Right hindlimb (tissue), 1 donor: ENCODE results near the gene PDPN.

Source experiments
- DNase-seq: peaks from one replicate; pipeline ENCODE4 v3.0.0-alpha.2; 2018

Gene PDPN

GRCh38 chr1:13619909-13620308 is 36.3 kb downstream of the PDPN start:
- no peak for DNase-seq

DNA sequence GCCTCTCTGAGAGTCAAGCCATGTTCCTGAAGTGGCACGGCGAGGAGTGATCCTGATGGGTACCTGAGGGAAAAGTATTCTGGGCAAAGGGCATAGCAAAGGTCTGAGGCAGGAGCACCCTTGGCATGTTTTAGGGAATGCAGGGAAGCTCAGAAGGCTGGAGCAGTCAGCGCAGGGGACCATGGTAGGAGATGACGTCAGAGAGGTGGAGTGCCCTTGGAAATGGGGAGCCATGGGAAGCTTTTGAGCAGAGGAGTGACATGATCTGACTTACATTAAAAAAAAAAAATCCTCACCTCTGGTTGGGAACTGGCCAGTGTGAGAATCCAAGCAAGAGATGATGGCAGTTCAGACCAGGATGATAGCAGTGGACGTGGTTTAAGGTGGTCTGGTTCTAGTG is 37.2 kb downstream of the PDPN start:
- DNase-seq = no peak

- no peak for DNase-seq
Observed at GRCh38 chr1:13622446-13622845, 38.8 kb downstream of the PDPN start.

- no peak for DNase-seq
Observed at GRCh38 chr1:13623021-13623637, 39.5 kb downstream of the PDPN start.

DNA sequence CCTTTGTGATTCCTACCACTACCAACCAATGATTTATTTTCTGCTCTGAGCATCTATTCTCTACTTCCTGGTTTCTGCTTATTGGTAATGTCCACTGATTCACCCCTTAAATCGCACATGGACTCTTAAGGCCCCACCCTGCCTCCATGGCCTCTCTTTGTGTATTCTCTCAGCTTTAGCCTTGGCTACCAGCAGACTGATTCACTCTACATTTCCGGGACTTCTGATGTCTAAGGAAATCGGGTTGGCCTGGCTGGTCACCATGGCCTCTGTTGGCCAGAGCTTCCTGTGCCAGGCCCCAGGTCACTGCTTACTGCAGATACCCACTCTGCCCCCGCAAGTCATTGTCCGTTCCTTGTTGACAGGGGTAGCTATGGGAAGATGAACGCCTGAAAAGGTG is 40.9 kb downstream of the PDPN start:
- DNase-seq = no peak

DNA sequence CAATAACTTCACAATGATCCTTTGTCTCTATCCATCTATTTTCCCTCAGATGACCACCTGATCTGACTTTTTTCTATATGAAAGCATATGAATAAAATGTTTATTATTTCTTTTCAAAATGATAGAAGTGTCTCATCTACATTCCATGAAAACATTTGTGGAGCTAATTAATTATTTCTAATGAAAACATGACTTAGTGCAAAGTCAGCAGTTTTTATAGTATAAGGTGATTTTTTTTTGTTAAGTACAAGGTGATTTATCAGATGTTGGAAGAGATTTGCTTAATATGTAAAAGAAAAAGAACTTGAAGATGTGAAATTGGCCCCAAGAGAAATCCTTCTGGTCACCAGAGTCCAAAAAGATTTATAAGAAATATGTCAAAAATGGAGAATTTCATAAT is 43.5 kb downstream of the PDPN start:
- DNase-seq = no peak

- DNase-seq = no peak
Observed at GRCh38 chr1:13628218-13628617, 44.6 kb downstream of the PDPN start.

DNA sequence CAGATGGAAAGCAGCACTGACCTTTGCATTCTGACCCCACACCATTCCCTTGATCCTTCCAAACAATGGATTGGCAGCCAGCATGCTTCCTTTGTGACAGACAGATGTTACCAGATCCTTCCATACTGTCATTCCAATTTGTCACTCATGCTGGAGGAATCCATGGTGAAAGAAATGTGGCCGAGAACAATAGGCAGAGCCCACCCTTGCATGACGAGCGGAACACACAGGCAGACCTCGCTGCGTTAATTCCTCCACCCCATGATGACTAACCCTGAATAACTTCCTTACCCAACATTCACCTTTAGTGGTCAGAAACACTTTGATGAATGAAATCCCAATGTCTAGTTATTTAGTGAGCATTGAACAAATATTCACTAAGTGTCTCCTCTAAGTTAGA is 45.1 kb downstream of the PDPN start:
- no peak for DNase-seq

- no peak for DNase-seq
Observed at GRCh38 chr1:13642306-13643004, 58.8 kb downstream of the PDPN start.

DNA sequence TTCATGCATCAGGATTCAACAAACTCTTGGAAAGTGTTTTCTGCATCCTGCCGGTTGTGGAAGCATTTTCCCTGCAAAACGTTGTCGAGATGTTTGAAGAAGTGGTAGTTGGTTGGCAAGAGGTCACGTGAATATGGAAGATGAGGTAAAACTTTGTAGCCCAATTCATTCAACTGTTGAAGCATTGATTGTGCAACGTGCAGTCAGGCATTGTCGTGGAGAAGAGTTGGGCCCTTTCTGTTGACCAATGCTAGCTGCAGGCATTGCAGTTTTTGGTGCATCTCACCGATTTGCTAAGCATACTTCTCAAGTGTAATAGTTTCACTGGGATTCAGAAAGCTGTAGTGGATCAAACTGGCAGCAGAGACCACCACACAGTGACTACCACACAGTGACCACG is 59.4 kb downstream of the PDPN start:
- DNase-seq = no peak

DNA sequence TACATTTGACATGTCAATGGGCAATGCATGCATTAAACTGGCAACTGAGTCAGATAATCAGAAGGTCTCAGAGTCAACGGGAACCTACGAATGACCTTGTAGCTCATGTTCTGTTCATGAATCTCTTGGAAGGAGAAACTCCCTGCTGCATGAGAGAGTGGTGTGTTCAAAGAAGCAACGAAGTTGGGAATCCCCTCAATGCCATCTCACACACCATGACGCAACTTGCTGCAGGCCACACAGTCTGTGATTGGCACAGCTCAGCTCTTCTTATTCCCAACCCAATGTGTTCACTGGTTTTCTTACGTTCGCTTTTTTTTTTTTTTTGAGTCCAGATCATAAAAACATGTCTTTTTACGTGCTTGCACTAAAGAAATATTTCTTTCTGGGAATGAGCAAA is 62.9 kb downstream of the PDPN start:
- no peak for DNase-seq

DNA sequence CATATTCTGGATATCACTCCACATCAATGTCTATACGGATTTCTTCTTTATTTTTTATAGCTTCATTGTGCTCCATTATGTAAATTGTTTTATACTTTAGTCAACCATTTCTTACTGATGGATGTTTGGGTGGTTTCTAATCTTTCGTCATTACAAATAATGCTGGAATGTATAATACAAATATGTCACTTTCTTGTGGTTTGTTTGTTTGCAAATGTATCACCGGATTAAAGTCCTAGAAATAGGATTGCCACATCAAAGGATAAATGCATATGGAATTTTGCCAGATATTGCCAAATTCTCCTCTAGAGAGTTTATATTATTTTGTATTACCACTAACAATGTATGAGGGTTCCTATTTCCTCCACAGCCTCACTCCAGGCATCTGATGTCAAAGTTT is 67.6 kb downstream of the PDPN start:
- DNase-seq = no peak

DNA sequence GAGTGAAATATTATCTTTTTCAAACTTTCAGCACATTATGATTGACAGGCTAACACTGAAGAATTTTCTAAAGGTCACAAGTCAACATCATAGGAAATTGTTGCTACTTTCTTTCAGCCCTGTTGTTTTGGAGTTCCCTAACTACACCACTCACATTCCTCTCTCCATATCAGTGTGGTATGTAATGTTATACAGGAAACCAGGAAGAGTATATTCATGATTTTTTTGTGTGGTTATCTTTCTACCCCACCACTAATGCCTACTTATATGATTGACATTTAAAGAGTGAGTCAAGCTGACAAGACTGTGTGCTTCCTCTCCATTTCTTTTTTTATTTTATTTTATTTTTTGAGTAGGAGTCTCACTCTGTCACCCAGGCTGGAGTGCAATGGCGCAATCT is 68.6 kb downstream of the PDPN start:
- DNase-seq = no peak

DNA sequence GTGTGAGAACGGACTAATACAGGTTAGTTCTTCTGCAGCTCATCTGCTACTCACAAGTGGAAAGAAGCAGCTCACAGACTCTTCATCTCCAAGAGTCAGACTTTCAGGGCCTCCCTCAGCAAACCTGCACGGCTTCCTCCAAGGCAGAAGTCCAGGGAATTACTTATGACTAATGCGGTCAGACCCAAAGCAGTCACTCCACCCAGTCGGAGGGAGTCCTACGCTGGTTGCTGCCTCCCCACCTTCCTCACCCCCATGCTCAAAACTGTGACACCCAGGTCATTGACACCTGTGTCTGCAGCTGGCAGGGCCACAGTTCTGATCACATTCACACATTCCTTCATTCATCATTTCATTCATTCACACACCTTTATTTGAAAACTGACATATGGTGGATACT is 77.9 kb downstream of the PDPN start:
- DNase-seq = no peak

- no peak for DNase-seq
Observed at GRCh38 chr1:13662493-13662892, 78.9 kb downstream of the PDPN start.

DNA sequence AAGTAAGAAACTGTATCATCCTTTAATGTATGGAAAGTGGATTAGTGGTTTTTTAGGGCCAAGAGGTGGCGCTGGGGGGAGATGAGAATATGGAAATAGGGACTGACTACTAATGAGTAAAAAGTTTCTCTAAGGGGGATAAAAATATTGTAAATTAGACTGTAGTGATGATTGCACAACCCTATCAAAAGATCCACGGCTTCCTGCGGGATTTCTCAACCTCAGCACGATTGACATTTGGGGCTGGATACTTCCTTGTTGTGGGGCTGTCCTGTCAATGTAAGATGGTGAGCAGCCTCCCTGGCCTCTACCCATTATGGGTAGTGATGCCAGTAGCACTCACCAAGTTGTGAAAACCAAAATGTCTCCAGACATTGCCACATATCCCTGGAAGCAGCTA is 80.3 kb downstream of the PDPN start:
- no peak for DNase-seq

- DNase-seq = no peak
Observed at GRCh38 chr1:13664451-13664850, 80.8 kb downstream of the PDPN start.

GRCh38 chr1:13666317-13666716 is 82.7 kb downstream of the PDPN start:
- DNase-seq = no peak
